Skeletal muscle tissue (tissue), 4 donors: ENCODE data around the gene GNL2. TPM values are rescaled to one million over a fixed set of nuclear protein-coding genes. Genes with fewer than 3 reads are reported as not detected.
"Not testable (repeated sequence)": the region's sequence is repeated elsewhere in the genome, so short reads cannot be mapped to it uniquely, and the experiment has no call there.

Source experiments
- H3K27ac ChIP-seq: one replicate; pipeline ENCODE4 v1.7.0; 2013; ENCODE audit warnings: mild to moderate bottlenecking, low read depth, low read length, inconsistent platforms
- H3K27me3 ChIP-seq, 3 donors: one replicate each; pipeline ENCODE4 v1.7.0; 2013; ENCODE audit warnings: low read length in 3 of 3; ENCODE audit not compliant: control insufficient read depth in 3 of 3, insufficient read depth in 3 of 3
- H3K36me3 ChIP-seq, 3 donors: one replicate each; pipeline ENCODE4 v1.7.0; 2013; ENCODE audit warnings: low read length in 3 of 3; ENCODE audit not compliant: control insufficient read depth in 3 of 3, insufficient read depth in 3 of 3
- H3K4me1 ChIP-seq, 3 donors: one replicate each; pipeline ENCODE4 v1.7.0; 2013; ENCODE audit warnings: low read length in 3 of 3, mild to moderate bottlenecking in 3 of 3; ENCODE audit not compliant: control insufficient read depth in 3 of 3, insufficient read depth in 3 of 3
- H3K4me3 ChIP-seq, 3 donors: one replicate each; pipeline ENCODE4 v1.7.0; 2013; ENCODE audit warnings: low read length in 3 of 3
- H3K9ac ChIP-seq, 3 donors: one replicate each; pipeline ENCODE4 v1.7.0; 2013; ENCODE audit warnings: low read length in 3 of 3, mild to moderate bottlenecking in 3 of 3, moderate library complexity in 2 of 3, low read depth in 1 of 3
- H3K9me3 ChIP-seq, 3 donors: one replicate each; pipeline ENCODE4 v1.7.0; 2013; ENCODE audit warnings: low read length in 3 of 3; ENCODE audit not compliant: control insufficient read depth in 3 of 3
- total RNA-seq: library from RNA; depleted of rRNA; stranded (reverse); fragments of >200 nt; gene quantifications from one replicate; pipeline ENCODE4 v1.2.3, GENCODE V29; 2014
- donor health status: Osteomylitis.

GNL2 gene
- total RNA-seq, 1 donor from 2014 or later = 39.7 TPM

DNA sequence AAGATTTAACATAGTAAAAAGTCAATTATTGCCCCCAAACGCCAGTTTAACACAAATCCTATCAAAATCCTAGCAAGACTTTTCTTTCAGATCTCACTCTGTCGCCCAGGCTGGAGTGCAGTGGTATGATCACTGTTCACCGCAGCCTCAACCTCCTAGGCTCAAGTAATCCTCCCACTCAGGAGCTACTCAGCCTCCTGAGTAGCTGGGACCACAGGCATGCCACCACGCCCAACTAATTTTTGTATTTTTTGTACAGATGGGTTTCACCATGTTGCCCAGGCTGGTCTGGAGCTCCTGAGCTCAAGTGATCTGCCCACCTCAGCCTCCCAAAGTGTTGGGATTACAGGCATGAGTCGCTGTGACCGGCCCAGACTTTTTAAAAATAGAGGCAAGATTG is 46.4 kb downstream of the GNL2 start:
- H3K9ac ChIP-seq = no peak overlapping the region
- peaks cover 22 to 44% (median 30%) of the 10 kb centered on the region in 3 donors for H3K36me3 ChIP-seq
- no peak overlapping the region for H3K4me3 ChIP-seq
- H3K27ac ChIP-seq = no peak overlapping the region
- no peaks in the 10 kb centered on the region for H3K27me3 ChIP-seq
- H3K9me3 ChIP-seq = no peaks in the 10 kb centered on the region
- peaks cover 12 to 17% (median 14%) of the 10 kb centered on the region in 3 donors for H3K4me1 ChIP-seq

DNA sequence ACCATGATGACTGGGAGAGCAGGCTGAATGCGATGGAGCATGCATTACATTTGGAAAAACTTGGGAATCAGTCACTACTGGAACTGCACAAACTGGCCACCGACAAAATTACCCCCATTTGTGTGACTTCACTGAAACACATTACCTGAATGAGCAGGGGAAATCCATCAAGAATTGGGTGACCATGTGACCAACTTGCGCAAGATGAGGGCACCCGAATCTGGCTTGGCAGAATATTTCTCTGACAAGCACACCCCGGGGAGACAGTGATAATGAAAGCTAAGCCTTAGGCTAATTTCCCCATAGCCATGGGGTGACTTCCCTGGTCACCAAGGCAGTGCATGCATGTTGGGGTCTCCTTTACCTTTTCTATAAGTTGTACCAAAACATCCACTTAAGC is 50.7 kb downstream of the GNL2 start:
- no peak overlapping the region for H3K27ac ChIP-seq
- H3K36me3 ChIP-seq = peaks cover 18 to 43% (median 33%) of the 10 kb centered on the region in 3 donors
- H3K4me3 ChIP-seq = no peak overlapping the region
- H3K9ac ChIP-seq = no peak overlapping the region
- no peaks in the 10 kb centered on the region for H3K4me1 ChIP-seq
- H3K27me3 ChIP-seq = no peaks in the 10 kb centered on the region
- H3K9me3 ChIP-seq = no peaks in the 10 kb centered on the region

DNA sequence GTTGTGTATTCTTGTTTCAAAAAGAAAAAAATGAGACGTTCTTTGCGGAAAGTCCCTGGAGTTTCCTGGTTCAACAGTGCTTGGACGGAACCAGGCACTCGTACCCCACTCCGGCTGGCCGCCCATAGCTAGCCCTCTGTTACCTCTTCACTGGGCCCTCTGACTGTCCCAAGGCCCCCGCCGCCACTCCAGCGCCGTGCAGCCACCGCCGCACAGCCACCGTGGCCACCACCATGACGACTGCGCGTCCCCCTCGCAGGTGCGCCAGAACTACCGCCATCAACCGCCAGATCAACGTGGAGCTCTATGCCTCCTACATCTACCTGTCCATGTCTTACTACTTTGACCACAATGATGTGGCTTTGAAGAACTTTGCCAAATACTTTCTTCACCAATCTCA is 51.2 kb downstream of the GNL2 start:
- Histone ChIP-seq H3K9me3 (no peaks in the 10 kb centered on the region), H3K36me3 (peaks cover 23 to 48% (median 38%) of the 10 kb centered on the region in 3 donors), H3K27ac (no peak overlapping the region), H3K4me1 (no peaks in the 10 kb centered on the region), H3K9ac (no peak overlapping the region), H3K27me3 (no peaks in the 10 kb centered on the region), H3K4me3 (no peak overlapping the region)

DNA sequence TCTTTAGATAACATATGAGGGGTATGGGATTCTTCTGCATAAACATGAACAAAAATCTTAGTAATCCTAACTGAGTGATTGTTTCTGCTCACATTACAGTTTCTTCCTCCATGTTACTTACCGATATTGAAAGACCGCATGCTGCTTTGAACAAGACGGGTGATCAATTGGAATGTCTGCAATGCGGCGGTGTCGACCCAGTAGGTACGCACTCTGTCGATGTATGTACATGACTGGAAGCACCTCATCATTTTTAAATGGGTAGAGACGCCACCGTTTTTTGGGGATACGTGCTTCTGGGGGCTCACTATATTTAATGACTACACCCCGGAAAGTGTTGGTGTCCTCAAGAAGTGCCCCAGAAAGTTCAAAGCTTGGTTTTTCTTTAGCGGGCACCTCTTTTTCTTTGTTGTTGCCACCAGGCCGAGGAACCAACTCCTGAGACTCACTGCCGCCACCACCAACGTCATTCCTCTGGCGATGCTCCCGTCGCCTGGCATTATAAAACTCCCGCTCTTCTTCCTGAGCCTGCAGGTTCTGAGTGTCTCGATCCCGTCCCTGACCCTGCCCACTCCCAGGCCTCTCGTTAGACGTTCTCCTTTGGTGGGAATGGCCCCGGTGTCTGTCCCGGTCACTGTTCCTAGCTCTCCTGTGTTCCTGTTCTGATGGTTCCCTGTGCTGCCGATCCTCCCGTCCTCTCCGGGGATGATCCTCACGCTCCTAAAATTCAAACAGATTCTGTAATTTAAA is 55.5 kb downstream of the GNL2 start:
- H3K27ac ChIP-seq = no peak overlapping the region
- H3K36me3 ChIP-seq = peaks cover 28 to 52% (median 46%) of the 10 kb centered on the region in 3 donors
- H3K4me3 ChIP-seq = no peak overlapping the region
- no peaks in the 10 kb centered on the region for H3K4me1 ChIP-seq
- H3K9ac ChIP-seq = no peak overlapping the region
- no peaks in the 10 kb centered on the region for H3K9me3 ChIP-seq
- no peaks in the 10 kb centered on the region for H3K27me3 ChIP-seq

DNA sequence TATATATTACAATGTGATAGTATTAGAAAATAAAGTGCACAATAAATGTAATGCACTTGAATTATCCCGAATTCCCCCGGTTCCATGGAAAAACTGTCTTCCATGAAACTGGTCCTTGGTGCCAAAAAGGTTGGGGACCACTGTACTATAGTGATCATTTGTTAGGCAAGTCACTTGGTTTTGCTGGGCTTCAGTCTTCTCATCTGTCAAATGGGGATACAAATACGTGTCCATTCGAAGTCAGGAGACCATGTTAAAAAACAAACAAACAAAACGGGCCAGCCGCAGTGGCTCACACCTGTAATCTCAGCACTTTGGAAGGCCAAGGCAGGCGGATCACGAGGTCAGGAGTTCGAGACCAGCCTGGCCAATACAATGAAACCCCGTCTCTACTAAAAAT is 56.6 kb downstream of the GNL2 start:
- H3K9ac ChIP-seq, H3K9me3 ChIP-seq: not testable (repeated sequence)
- H3K36me3 ChIP-seq = peaks cover 22 to 44% (median 37%) of the 10 kb centered on the region in 3 donors

DNA sequence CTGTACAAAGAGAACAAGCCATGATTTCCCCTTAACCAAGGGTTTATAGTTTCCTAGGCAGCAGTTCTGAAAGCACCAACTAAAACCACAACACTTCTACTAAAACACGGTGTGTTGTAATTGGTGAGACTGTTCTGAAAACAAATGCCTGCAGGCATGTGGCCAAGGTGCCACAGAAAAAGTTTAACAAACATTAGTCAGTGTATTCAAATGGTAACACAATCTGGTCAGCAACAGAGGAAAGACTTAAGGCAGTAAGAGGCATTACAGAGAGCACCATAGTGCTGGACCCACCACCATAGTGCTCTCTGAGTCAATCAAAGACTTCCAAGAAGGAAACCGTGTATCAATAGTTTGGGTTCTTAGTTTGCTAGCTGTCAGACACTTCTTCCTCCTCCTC is 58.4 kb downstream of the GNL2 start:
- H3K4me3 ChIP-seq = no peak overlapping the region
- no peak overlapping the region for H3K27ac ChIP-seq
- H3K36me3 ChIP-seq = peaks cover 22 to 42% (median 37%) of the 10 kb centered on the region in 3 donors
- no peaks in the 10 kb centered on the region for H3K27me3 ChIP-seq
- no peak overlapping the region for H3K9ac ChIP-seq
- H3K9me3 ChIP-seq = no peaks in the 10 kb centered on the region
- peaks cover 0 to 11% (median 4%) of the 10 kb centered on the region in 3 donors for H3K4me1 ChIP-seq

More for the DNA sequence above, 56.6 kb downstream of the GNL2 start:
- H3K4me1 ChIP-seq, H3K27me3 ChIP-seq, H3K27ac ChIP-seq, H3K4me3 ChIP-seq: not testable (repeated sequence)

DNA sequence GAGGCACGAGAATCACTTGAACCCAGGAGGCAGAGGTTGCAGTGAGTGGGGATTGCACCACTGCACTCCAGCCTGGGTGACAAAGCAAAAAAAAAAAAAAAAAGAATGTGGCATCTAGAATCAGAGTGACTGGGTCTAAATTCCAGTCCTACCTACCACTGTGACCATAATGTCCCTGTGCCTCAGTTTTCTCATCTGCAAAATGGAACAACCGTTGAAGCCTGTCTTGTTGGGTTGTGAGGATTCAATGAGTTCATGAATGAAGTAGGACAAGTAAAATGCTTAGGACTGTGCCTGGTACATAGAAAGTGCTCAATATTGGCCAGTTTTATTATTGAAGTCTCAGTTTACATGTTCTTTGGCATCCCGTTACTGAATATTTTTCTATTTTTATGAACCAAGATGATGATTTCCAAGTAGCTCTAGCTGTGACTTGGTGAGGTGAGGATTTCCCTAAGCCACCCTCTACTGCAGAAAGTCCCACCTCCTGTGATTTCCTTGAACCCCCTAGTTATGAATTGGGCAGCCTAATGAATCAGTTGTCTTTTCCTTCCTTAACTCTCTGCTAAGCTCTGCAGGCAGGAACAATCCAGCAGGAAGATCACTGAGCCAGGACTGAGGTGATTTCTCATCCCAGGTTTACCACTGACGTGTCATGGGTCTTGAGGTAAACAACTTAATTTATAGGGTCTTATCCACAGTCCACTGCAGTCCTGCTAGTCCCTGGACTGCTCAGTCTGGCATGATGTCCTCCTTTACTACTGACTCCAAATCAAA is 62.2 kb downstream of the GNL2 start:
- Histone ChIP-seq H3K9me3 (no peaks in the 10 kb centered on the region), H3K27me3 (no peaks in the 10 kb centered on the region), H3K4me1 (peaks cover 0 to 11% (median 4%) of the 10 kb centered on the region in 3 donors), H3K9ac (no peak overlapping the region), H3K27ac (no peak overlapping the region), H3K36me3 (peaks cover 7 to 17% (median 13%) of the 10 kb centered on the region in 3 donors), H3K4me3 (no peak overlapping the region)

DNA sequence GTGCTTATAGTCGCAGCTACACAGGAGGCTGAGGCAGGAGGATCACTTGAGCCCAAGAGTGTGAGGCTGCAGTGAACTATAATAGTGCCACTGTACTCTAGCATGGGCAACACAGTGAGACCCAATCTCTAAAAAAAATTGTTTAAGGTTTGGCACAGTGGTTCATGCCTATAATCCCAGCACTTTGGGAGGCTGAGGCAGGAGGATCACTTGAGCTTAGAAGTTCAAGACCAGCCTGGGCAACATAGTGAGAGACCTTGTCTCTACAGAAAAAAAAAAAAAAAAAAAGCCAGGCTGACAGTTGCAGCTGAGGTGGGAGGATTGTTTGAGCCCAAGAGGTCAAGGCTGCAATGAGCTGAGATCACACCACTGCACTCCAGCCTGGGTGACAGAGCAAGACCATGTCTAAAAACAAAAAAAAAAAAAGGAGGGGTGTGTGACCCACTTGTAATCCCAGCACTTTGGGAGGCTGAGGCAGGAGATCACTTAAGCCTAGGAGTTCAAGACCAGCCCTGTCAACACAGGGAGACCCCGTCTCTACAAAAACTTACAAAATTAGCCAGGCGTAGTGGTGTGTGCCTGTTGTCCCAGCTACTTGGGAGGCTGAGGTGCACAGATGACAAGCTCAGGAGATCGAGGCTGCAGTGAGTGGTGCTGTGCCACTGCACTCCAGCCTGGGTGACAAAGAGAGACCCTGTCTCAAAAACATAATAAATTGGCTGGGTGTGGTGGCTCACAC is 63.1 kb downstream of the GNL2 start:
- not testable (repeated sequence) for H3K4me3 ChIP-seq, H3K27ac ChIP-seq, H3K9me3 ChIP-seq, H3K27me3 ChIP-seq, H3K9ac ChIP-seq
- peaks cover 6 to 11% (median 9%) of the 10 kb centered on the region in 3 donors for H3K36me3 ChIP-seq
- peaks cover 0 to 11% (median 4%) of the 10 kb centered on the region in 3 donors for H3K4me1 ChIP-seq

DNA sequence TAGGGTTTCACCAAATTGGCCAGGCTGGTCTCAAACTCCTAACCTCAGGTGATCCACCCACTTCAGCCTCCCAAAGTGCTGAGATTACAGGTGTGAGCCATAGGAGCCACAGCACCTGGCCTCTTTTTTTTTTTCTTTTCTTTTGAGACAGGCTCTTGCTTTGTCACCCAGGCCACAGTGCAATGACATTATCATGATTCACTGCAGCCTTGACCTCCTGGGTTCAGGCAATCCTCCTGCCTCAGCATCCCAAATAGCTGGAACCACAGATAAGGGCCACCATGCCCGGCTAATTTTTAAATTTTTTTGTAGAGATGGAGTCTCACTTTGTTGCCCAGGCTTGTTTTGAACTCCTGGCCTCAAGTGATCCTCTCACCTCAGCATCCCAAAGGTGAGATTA is 65.8 kb downstream of the GNL2 start:
- not testable (repeated sequence) for H3K9ac ChIP-seq, H3K36me3 ChIP-seq, H3K9me3 ChIP-seq, H3K4me3 ChIP-seq, H3K27ac ChIP-seq, H3K27me3 ChIP-seq
- H3K4me1 ChIP-seq = peaks cover 0 to 11% (median 4%) of the 10 kb centered on the region in 3 donors
